ENCODE data around the gene FSTL1. TPM values are rescaled to one million over a fixed set of nuclear protein-coding genes. Genes with fewer than 3 reads are reported as not detected.
"Not testable (repeated sequence)": the region's sequence is repeated elsewhere in the genome, so short reads cannot be mapped to it uniquely, and the experiment has no call there.

Gene FSTL1
- total and polyA plus RNA-seq, 2 of the 8 experiments (the other 6 are each of a cell fraction or from before 2014, with no cell fraction given) = 158 to 516 TPM

DNA sequence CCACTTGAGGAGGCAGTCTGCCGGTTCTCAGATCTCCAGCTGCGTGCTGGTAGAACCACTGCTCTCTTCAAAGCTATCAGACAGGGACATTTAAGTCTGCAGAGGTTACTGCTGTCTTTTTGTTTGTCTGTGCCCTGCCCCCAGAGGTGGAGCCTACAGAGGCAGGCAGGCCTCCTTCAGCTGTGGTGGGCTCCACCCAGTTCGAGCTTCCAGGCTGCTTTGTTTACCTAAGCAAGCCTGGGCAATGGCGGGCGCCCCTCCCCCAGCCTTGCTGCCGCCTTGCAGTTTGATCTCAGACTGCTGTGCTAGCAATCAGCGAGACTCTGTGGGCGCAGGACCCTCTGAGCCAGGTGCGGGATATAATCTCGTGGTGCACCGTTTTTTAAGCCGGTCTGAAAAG lies 72.8 kb downstream of the FSTL1 start:
- H4K20me1 ChIP-seq (replicated peaks in 1 of 2; ENCODE audit: control insufficient read depth in 1 of 2, insufficient read depth in 2 of 2, low read length in 2 of 2); H3K9ac ChIP-seq (replicated peaks in 1 of 4; ENCODE audit: extremely low read depth in 1 of 4, low read depth in 3 of 4, low read length in 3 of 4); H3K56ac ChIP-seq (replicated peaks; ENCODE audit: insufficient read length, low read depth, low read length); H2BK120ac ChIP-seq (replicated peaks; ENCODE audit: low read depth, low read length); H3K4me2 ChIP-seq (ENCODE audit: insufficient read depth in 1 of 2, low read depth in 2 of 2, low read length in 2 of 2); H3K4me1 ChIP-seq (replicated peaks in 1 of 4; ENCODE audit: control insufficient read depth in 3 of 4, insufficient read depth in 4 of 4, low read length in 3 of 4); H3K9me3 ChIP-seq (ENCODE audit: insufficient read depth in 2 of 2, low read depth in 1 of 2, low read length in 1 of 2); H4K5ac ChIP-seq (ENCODE audit: insufficient read length, low read depth, low read length); H3K27me3 ChIP-seq (replicated peaks in 1 of 4; ENCODE audit: control insufficient read depth in 3 of 4, extremely low read depth in 1 of 4, insufficient read depth in 3 of 4, low read length in 3 of 4); H4K91ac ChIP-seq (replicated peaks; ENCODE audit: insufficient read length, low read length); H2AK5ac ChIP-seq (ENCODE audit: low read depth, low read length); H2BK5ac ChIP-seq (ENCODE audit: low read depth, low read length); H3K23me2 ChIP-seq (ENCODE audit: low read depth, low read length); H3K18ac ChIP-seq (ENCODE audit: extremely low read depth, low read length); H3K23ac ChIP-seq (ENCODE audit: insufficient read length); H2BK20ac ChIP-seq (ENCODE audit: low read length); H3K79me2 ChIP-seq (ENCODE audit: control insufficient read depth in 1 of 2, insufficient read depth in 2 of 2, low read length in 2 of 2); H3K4me3 ChIP-seq (ENCODE audit: extremely low read depth in 1 of 4, insufficient read depth in 2 of 4, low read depth in 3 of 4, low read length in 4 of 4); DNase-seq (ENCODE audit: low read depth in 1 of 2, low spot score in 2 of 2); H3K4ac ChIP-seq (replicated peaks; ENCODE audit: insufficient read length, low read depth, low read length); H3K14ac ChIP-seq (ENCODE audit: insufficient read length); H2BK12ac ChIP-seq (ENCODE audit: low read depth, low read length); H2BK15ac ChIP-seq (ENCODE audit: low read length); H4K8ac ChIP-seq (ENCODE audit: extremely low read depth, insufficient read depth, low read length); H2AFZ ChIP-seq (ENCODE audit: low read length); H3K36me3 ChIP-seq (ENCODE audit: control insufficient read depth in 2 of 4, insufficient read depth in 4 of 4, low read length in 3 of 4); H3K79me1 ChIP-seq (ENCODE audit: low read depth, low read length); H3K27ac ChIP-seq (ENCODE audit: low read depth, low read length); CTCF ChIA-PET (ENCODE audit: partially characterized antibody); FAIRE-seq: not testable (repeated sequence)
- POLR2A ChIA-PET (ENCODE audit: partially characterized antibody) = interaction anchor here (1.7 kb wide), 1 partner anchor 29 kb away, joined by 5 read pairs; the partner anchor contains the start of gene LRRC58
- 62% methylated on average over 6 of the region's 12 CpGs; no CpG with 5 or more reads in 1 of the 2 experiments for WGBS, 2 experiments (ENCODE audit: extremely low coverage in 1 of 2, insufficient coverage in 1 of 2, insufficient read length in 1 of 2, insufficient replicate concordance in 2 of 2, low coverage in 1 of 2, low lambda C conversion rate in 2 of 2, missing lambda C conversion rate in 1 of 2)
